T-helper 2 cell treated with Interferon-gamma antibody and Interleukin-4, amounts not matched to agents 5 μg/mL and 100 μg/mL, for 36 hours (primary cell): ENCODE results near the gene UBE2E2.

ENCODE experiments used
- DNase-seq: peaks from one replicate; pipeline ENCODE4 v3.0.0; 2021; ENCODE audit warnings: low spot score
- H3K27ac Mint-ChIP-seq: one replicate; pipeline ENCODE4 v1.8.0; 2021; ENCODE audit warnings: mild to moderate bottlenecking, mixed read lengths
- H3K27me3 Mint-ChIP-seq: one replicate; pipeline ENCODE4 v1.8.0; 2021; ENCODE audit warnings: low read depth, mixed read lengths
- H3K36me3 Mint-ChIP-seq: one replicate; pipeline ENCODE4 v1.8.0; 2021; ENCODE audit warnings: low read depth, mixed read lengths
- H3K4me1 Mint-ChIP-seq: one replicate; pipeline ENCODE4 v1.8.0; 2021; ENCODE audit warnings: low read depth, mixed read lengths
- H3K4me3 Mint-ChIP-seq: one replicate; pipeline ENCODE4 v1.8.0; 2022; ENCODE audit warnings: mild to moderate bottlenecking, moderate library complexity, mixed read lengths
- H3K9me3 Mint-ChIP-seq: one replicate; pipeline ENCODE4 v1.8.0; 2021; ENCODE audit warnings: mixed read lengths

The UBE2E2 gene

DNA sequence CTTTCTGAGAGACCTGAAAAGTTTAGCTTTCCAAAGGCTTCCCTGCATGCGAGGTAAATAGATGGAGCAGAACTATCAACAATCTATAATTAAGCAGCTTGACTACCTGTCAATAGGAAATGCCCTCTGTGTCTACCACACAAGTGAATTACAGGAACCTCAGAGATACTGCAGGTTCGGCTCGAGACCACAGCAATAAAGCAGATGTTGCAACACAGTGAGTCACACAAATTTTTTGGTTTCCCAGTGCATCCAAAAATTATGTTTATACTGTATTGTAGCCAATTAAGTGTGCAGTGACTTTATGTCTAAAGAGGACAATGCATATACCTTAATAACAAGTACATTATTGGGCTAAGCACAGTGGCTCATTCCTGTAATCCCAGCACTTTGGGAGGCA, 252.0 kb downstream of the UBE2E2 start:
- Mint-ChIP-seq H3K27ac (no peak overlapping the region), H3K4me3 (no peak overlapping the region)

DNA sequence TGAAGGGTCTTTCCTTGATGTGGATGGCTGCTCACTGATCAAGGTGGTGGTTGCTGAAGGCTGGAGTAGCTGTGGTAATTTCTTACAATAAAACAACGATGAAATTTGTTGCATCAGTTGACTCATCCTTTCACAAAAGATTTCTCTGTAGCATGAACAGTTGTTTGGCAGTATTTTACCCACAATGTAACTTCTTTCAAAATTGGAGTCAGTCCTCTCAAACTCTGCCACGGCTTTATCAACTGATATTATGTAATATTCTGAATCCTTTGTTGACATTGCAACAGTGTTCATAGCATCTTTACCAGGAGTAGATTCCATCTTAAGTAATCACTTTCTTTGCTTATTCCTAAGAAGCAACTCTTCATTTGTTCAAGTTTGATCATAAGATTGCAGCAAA, 252.6 kb downstream of the UBE2E2 start:
- peaks cover 13% of the 10 kb centered on the region for H3K27me3 Mint-ChIP-seq
- H3K4me3 Mint-ChIP-seq: no peak overlapping the region
- no peak for DNase-seq
- peaks cover 4% of the 10 kb centered on the region for H3K9me3 Mint-ChIP-seq
- peaks cover 2% of the 10 kb centered on the region for H3K36me3 Mint-ChIP-seq
- no peak overlapping the region for H3K27ac Mint-ChIP-seq
- peaks cover 3% of the 10 kb centered on the region for H3K4me1 Mint-ChIP-seq

More for the DNA sequence above, 252.0 kb downstream of the UBE2E2 start:
- DNase-seq: no peak
- Mint-ChIP-seq H3K27me3 (peaks cover 11% of the 10 kb centered on the region), H3K9me3 (peaks cover 4% of the 10 kb centered on the region), H3K4me1 (peaks cover 3% of the 10 kb centered on the region), H3K36me3 (peaks cover 2% of the 10 kb centered on the region)

GRCh38 chr3:23457697-23458096, 254.6 kb downstream of the UBE2E2 start:
- H3K27ac Mint-ChIP-seq: no peak overlapping the region

DNA sequence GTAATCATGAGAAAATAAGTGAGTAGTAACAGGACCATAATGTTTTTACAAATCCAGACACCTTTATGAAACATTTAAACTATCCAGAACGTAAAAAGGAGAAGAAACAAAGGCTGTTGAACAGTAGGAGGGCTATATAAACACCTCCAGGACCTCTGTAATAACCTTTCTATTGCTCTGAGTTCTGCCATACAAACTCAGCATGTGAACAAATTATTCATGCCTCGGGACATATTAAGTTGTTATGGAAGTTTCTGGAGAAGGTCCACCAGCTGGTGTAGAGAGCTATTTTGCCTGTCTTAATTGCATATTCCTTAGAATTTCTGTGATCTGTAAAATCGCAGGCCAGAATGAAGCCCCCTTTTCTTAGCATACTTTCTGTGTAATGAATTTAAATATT, 256.3 kb downstream of the UBE2E2 start:
- Mint-ChIP-seq H3K4me3 (no peak overlapping the region), H3K9me3 (peaks cover 4% of the 10 kb centered on the region), H3K27me3 (peaks cover 5% of the 10 kb centered on the region), H3K36me3 (peaks cover 2% of the 10 kb centered on the region), H3K27ac (no peak overlapping the region), H3K4me1 (peaks cover 3% of the 10 kb centered on the region)
- DNase-seq: no peak

More at GRCh38 chr3:23457697-23458096, 254.6 kb downstream of the UBE2E2 start:
- DNase-seq: no peak
- peaks cover 5% of the 10 kb centered on the region for H3K27me3 Mint-ChIP-seq
- H3K4me1 Mint-ChIP-seq: peaks cover 3% of the 10 kb centered on the region
- no peak overlapping the region for H3K4me3 Mint-ChIP-seq
- peaks cover 4% of the 10 kb centered on the region for H3K9me3 Mint-ChIP-seq
- H3K36me3 Mint-ChIP-seq: peaks cover 2% of the 10 kb centered on the region

- Mint-ChIP-seq H3K4me1 (peaks cover 3% of the 10 kb centered on the region), H3K27me3 (peaks cover 5% of the 10 kb centered on the region), H3K9me3 (peaks cover 4% of the 10 kb centered on the region), H3K36me3 (peaks cover 2% of the 10 kb centered on the region), H3K27ac (no peak overlapping the region), H3K4me3 (no peak overlapping the region)
- DNase-seq: no peak
These were observed 256.9 kb downstream of the UBE2E2 start for GRCh38 chr3:23459889-23460546.

DNA sequence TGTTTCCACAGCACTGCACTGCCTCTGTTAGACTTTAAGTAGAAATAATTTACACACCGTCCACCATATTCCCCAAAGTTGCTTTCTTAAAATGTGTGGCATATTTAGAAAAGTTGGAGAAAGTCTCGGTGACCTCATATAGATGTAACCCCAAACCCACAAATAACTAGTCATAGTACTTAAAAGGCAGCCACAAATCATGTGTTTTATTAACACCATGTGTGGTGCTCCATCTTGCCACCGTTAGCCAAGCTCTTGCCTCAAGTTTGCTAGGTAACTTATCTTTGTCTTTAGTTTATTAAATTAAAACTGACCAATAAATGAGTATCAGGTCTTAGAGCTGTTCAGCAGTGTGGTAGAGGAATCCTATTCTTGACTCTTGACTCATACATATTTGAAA, 257.9 kb downstream of the UBE2E2 start:
- Mint-ChIP-seq H3K4me3 (no peak overlapping the region), H3K9me3 (peaks cover 4% of the 10 kb centered on the region), H3K27ac (no peak overlapping the region), H3K36me3 (peaks cover 2% of the 10 kb centered on the region), H3K4me1 (peaks cover 3% of the 10 kb centered on the region), H3K27me3 (peaks cover 5% of the 10 kb centered on the region)
- no peak for DNase-seq

DNA sequence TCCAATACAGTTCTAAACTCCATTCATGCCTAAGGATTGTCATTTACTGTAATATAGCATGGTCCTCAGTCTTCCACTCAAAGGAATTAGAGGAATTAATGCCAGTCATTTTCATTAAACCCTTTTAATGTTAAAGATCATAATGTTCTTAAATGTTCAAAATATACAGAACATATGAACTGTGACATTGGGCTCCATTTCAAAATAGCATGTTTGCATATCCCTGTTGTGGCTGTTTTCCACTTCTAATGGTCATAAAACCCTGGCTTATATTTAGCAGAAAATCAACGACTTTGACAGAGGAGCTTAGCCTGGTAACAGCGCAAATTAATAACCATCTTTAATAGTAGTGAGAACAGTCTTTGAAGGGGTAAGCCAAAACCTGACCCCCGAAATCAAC, 260.7 kb downstream of the UBE2E2 start:
- no peaks in the 10 kb centered on the region for H3K4me1 Mint-ChIP-seq
- peaks cover 16% of the 10 kb centered on the region for H3K9me3 Mint-ChIP-seq
- no peak overlapping the region for H3K27ac Mint-ChIP-seq
- no peaks in the 10 kb centered on the region for H3K36me3 Mint-ChIP-seq
- peaks cover 2% of the 10 kb centered on the region for H3K27me3 Mint-ChIP-seq
- no peak for DNase-seq
- no peak overlapping the region for H3K4me3 Mint-ChIP-seq

- Mint-ChIP-seq H3K4me3 (no peak overlapping the region), H3K36me3 (no peaks in the 10 kb centered on the region)
These were observed 262.4 kb downstream of the UBE2E2 start for GRCh38 chr3:23465569-23465968.

DNA sequence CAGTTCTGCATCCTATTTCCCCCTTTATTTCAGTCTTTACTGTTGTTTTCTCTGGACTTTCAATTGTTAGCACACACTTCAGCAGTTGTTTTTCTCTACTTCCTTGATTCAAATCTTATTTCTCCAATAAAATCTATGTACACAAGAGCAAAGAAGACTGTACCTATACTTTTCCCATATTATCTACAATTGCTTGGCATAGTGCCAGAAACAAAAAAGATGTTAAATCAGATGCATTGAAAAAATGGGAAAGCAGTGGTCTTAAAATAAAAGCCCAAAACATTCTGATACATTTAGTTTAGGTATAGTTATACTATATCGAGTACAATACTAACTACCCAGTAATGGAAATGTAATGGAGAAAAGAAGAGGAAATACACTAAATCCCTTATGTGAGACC, 265.1 kb downstream of the UBE2E2 start:
- Mint-ChIP-seq H3K4me1 (no peaks in the 10 kb centered on the region), H3K27me3 (no peaks in the 10 kb centered on the region), H3K9me3 (peaks cover 16% of the 10 kb centered on the region), H3K36me3 (no peaks in the 10 kb centered on the region), H3K27ac (no peak overlapping the region), H3K4me3 (no peak overlapping the region)
- DNase-seq: no peak

More at GRCh38 chr3:23465569-23465968, 262.4 kb downstream of the UBE2E2 start:
- Mint-ChIP-seq H3K27ac (no peak overlapping the region), H3K9me3 (peaks cover 16% of the 10 kb centered on the region), H3K4me1 (no peaks in the 10 kb centered on the region), H3K27me3 (peaks cover under 1% of the 10 kb centered on the region)
- no peak for DNase-seq

DNA sequence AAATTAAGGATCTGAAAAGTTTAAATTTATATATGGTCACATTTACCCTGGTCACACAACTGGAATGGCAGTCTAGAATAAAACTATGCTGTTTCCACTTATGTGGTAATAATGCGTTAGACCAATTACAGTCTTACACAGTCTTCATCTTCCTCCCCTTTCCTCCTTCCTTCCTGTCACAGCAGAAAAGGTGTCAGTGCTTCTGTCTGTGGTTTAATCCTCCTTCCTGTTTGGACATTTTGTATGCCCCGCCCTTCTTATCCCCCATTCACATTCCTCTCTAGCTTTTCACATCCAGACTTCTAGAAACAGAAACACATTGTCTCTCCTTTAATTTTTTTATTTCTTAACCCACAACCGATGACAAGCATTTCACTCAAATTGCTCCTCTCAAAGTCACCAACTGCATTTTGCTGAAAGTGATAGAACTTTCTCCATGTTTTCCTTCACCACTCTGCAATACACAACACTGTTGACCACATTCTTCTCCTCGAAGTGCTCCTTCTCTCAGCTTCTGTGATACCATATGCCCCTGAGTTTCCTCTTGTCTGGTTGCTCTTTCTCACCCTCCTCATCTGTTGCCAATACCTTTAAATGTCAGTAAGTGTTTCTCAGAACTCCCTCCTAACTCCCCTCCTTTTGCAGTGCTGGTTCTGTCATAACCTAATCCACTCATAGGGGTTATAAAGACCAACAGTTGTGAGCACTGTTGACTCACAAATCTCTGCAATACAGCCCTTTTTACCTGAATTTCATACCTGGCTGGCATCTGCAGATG, 271.6 kb downstream of the UBE2E2 start:
- Mint-ChIP-seq H3K36me3 (no peaks in the 10 kb centered on the region), H3K4me1 (peaks cover 7% of the 10 kb centered on the region), H3K4me3 (no peak overlapping the region), H3K9me3 (peaks cover 19% of the 10 kb centered on the region), H3K27me3 (no peaks in the 10 kb centered on the region), H3K27ac (no peak overlapping the region)
- DNase-seq: no peak

- no peaks in the 10 kb centered on the region for H3K27me3 Mint-ChIP-seq
- H3K4me3 Mint-ChIP-seq: no peak overlapping the region
- H3K9me3 Mint-ChIP-seq: peaks cover 20% of the 10 kb centered on the region
- H3K4me1 Mint-ChIP-seq: peaks cover 7% of the 10 kb centered on the region
- no peak for DNase-seq
- H3K36me3 Mint-ChIP-seq: no peaks in the 10 kb centered on the region
- H3K27ac Mint-ChIP-seq: no peak overlapping the region
These were observed 272.3 kb downstream of the UBE2E2 start for GRCh38 chr3:23475446-23475845.

DNA sequence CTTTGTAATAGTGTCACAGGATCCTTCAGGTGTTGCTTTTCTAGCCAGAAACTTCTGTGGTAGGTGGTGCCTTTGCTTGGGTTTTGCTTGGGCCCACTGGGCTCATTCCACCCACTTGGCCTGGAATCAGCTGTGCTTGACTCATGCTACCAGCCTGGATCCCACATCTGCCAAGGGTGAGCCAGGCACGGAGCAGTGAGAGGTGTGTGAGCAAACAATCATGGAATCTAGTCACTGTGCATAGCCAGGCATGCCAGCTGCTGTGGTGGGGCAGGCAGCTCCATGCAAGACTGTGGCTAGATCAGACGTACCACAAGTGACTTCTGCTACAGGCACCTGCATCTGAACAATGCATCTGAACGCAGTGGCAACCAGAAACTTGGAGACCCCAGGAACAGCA, 275.9 kb downstream of the UBE2E2 start:
- Mint-ChIP-seq H3K4me1 (peaks cover 7% of the 10 kb centered on the region), H3K27me3 (no peaks in the 10 kb centered on the region), H3K9me3 (peaks cover 28% of the 10 kb centered on the region), H3K36me3 (no peaks in the 10 kb centered on the region), H3K27ac (no peak overlapping the region), H3K4me3 (no peak overlapping the region)
- no peak for DNase-seq

- H3K36me3 Mint-ChIP-seq: no peaks in the 10 kb centered on the region
- peaks cover 4% of the 10 kb centered on the region for H3K4me1 Mint-ChIP-seq
- H3K4me3 Mint-ChIP-seq: no peak overlapping the region
- H3K27ac Mint-ChIP-seq: no peak overlapping the region
- H3K9me3 Mint-ChIP-seq: peaks cover 33% of the 10 kb centered on the region
- DNase-seq: no peak
- no peaks in the 10 kb centered on the region for H3K27me3 Mint-ChIP-seq
These were observed 276.6 kb downstream of the UBE2E2 start for GRCh38 chr3:23479615-23480328.

GRCh38 chr3:23480329-23480714, 277.2 kb downstream of the UBE2E2 start:
- no peaks in the 10 kb centered on the region for H3K36me3 Mint-ChIP-seq
- no peak overlapping the region for H3K4me3 Mint-ChIP-seq
- no peaks in the 10 kb centered on the region for H3K27me3 Mint-ChIP-seq
- DNase-seq: no peak
- peaks cover 33% of the 10 kb centered on the region for H3K9me3 Mint-ChIP-seq
- H3K4me1 Mint-ChIP-seq: no peaks in the 10 kb centered on the region
- H3K27ac Mint-ChIP-seq: no peak overlapping the region
